Measurements from ENCODE around the gene CEACAM6. TPM values are rescaled to one million over a fixed set of nuclear protein-coding genes. Genes with fewer than 3 reads are reported as not detected.
"Not testable (repeated sequence)": the region's sequence is repeated elsewhere in the genome, so short reads cannot be mapped to it uniquely, and the experiment has no call there.

CEACAM6 gene
- total RNA-seq, 1 experiment from 2014 or later = not detected

DNA sequence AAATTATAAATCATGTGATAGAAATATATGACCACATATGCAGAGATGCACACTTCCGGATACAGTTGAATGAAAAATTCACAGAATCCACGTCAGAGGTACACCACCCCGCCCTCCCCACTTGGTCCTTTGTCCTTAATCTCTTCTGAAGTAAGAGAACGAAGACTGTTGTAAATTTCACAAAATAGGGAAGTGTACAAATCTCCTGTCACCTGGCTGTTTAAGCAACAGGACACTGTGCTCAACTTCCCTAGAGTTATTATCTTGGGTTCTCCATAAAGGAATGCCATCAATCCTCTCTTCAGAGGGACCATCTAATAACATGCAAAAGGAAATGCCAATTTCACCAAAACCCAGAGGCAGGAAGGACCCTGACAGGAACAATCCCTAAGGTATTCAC, 10.5 kb upstream of the CEACAM6 start:
- in situ Hi-C loops (cut with HindIII; ENCODE audit: low sequenced_read_pairs) = no loop called here
- DNase-seq (ENCODE audit: low spot score) = no peak

DNA sequence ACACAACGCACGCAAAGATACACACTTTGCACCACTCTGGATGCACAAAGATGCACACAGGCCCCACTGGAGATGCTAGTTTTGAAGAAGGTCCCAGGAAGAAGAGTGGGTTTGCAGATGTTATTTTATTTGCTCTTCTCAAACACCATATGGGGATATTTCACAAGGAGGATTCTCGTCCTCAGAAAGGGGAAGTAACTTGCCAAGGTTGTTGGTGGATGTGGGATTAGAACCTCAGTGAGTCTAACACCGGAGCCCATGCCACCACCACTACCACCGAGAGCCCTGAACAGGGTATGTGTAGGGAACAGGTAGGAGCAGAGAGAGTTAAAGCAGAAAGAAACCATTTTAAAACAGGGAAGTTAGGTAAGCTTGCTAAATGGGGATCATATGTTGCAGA, 9.6 kb upstream of the CEACAM6 start:
- in situ Hi-C loops (cut with HindIII; ENCODE audit: low sequenced_read_pairs) = no loop called here

DNA sequence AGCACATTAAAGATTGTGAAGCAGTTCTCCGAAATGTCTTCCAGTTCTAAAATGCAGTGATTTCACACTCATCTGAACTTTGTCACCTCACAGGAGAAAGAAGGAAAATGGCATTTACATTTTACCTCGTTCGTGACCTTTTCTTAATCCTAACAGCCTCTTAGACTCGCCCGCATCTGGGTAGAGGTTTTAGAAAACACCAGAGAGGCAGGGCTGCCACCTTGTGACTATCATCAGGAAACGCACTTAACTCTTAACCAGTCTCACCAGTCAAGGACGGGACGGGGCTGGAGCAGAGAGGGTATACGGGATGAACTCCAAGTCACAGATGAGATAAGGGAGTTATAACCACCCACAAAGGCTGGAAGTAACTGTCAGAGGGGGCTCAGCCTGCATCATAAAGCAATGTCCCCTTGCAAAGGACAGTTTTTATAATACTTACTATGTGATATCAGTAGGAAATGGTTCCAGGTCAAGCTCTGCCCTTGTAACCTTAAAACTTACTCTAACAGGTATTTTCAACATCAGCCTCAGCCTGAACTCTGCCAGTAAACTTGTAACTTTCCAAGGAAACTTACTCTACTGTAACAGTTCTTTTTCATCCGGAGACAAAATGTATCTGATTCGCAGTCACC, 8.6 kb upstream of the CEACAM6 start:
- in situ Hi-C loops (cut with HindIII; ENCODE audit: low sequenced_read_pairs) = no loop called here
- DNase-seq (ENCODE audit: low spot score) = peak; percentile 57

More for the DNA sequence above, 9.6 kb upstream of the CEACAM6 start:
- DNase-seq (ENCODE audit: low spot score) = no peak

DNA sequence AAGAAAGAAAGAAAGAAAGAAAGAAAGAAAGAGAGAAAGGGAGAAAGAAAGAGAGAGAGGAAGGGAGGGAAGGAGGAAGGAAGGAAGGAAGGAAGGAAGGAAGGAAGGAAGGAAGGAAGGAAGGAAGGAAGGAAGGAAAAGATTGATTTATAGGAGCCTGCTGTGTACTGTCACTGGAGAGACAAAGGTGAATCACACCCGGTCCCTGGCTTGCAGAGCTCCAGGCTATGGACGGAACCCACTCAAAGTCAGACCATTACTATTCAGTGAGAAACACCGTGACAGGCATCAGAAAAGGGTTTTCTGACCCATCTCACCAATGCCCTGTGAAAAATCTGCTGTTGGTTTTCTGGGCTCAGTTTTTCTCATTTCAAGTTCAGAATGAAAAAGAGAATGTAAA, 7.3 kb upstream of the CEACAM6 start:
- in situ Hi-C loops (cut with HindIII; ENCODE audit: low sequenced_read_pairs) = no loop called here

DNA sequence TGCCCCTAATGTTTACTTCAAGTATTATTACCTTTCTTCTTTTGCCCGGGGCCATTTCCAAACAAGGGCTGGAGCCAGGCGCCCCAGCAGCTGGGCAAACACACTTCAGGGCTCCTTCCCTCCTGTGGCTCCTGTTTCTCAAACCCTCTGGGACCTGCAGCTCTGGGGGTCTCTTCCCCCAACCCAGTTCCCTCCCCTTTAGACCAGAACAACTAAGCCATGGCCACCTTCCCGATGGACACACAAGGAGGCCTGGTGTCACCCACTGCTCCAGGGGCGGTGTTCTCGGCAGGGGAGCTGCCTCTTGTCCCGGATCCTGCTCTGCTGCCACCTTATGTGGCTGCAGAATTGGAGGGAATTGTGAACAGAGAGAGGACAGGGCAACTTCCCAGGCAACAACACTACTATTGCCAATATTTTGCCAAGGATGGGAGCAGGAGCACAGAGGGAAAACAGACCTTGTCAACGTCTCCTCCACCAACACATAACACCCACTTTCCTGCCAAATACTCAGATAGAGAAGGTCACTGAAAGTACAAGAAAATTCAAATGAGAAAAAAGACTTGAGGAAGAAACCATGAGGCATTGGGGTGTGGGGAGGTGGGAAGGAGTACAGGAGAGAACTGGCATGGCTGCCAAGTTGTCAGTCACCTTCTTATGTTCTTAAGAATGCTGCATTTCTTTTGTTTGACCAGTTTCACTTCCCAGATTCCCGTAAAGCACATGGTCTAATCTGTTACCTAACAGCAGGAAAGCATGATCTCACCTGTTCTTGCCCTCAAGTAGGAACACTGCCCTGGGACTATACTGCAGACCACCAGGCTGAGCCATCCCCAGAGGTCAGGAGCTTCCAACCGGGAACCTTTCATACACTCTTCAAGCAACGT, 4.8 kb upstream of the CEACAM6 start:
- in situ Hi-C loops (cut with HindIII; ENCODE audit: low sequenced_read_pairs) = not testable (repeated sequence)

More for the DNA sequence above, 7.3 kb upstream of the CEACAM6 start:
- DNase-seq (ENCODE audit: low spot score) = no peak

DNA sequence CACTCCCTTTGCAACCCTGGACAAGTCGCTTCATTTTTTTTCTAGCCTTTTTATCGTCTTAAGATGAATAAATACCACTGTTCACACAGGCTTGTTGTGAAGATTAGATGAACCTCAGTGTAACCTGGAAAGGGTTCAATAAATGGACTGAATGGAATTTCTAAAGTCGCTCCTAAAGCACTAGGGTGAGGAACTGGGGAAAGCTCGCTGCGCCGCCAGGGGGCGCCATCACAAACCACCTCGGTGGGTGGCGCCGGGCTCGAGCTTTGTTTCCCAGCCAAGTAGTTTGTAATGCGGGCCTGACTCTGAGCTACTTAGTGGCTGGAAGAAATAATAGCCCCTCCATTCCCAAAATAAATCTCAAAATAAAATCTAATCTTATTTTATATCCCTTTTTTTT, 2.2 kb upstream of the CEACAM6 start:
- in situ Hi-C loops (cut with HindIII; ENCODE audit: low sequenced_read_pairs) = no loop called here

More for the DNA sequence above, 4.8 kb upstream of the CEACAM6 start:
- not testable (repeated sequence) for DNase-seq (ENCODE audit: low spot score)

DNA sequence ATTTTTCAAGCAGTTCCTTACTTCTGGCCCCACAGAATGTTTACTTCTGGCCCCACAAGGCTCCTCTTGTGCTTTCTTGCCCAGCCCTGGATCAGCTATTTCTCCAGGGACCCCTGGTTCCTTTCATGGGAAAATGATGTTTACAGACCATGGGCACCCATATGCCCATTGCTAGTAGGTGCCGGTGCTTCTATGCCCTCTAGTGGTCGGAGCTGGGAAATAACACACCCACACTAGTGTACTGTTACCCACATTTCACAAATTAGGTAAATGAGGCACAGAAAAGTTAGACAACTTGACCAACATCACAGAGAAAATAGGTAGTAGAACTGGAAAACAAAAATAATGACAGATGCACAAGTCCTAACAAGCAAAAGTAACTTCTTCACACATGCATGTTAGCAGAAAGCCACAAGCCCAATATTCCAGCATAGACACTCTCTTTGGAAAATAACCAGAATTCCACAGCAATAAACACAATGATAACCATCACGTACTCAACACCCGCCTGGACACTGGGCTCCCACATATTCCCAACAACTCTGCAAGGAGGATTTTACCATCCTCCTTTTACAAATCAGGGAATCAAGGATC, 1.3 kb upstream of the CEACAM6 start:
- in situ Hi-C loops (cut with HindIII; ENCODE audit: low sequenced_read_pairs) = no loop called here
- peak; percentile 44 for DNase-seq (ENCODE audit: low spot score)

More for the DNA sequence above, 2.2 kb upstream of the CEACAM6 start:
- DNase-seq (ENCODE audit: low spot score) = peak; percentile 3

DNA sequence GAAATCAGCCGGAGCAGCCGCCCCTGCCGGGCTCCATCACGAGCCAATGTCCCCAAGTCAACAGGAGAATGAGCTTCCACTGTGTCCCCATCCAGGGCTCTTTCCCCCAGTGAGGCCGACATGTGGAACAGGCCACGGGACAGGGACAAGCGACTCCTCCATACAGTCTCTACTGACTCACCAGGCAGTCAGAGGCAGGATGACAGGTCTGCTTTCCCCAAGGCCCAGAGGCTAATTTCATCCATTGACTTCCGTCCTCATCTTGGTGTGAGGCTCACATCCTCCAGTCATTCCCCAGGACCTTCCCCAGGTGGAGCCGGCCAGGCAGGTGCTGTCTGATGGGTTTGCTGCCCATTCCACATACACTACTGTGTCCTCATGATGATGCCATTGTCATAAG, 3.5 kb downstream of the CEACAM6 start:
- in situ Hi-C loops (cut with HindIII; ENCODE audit: low sequenced_read_pairs) = no loop called here
- peak; percentile 2 for DNase-seq (ENCODE audit: low spot score)

DNA sequence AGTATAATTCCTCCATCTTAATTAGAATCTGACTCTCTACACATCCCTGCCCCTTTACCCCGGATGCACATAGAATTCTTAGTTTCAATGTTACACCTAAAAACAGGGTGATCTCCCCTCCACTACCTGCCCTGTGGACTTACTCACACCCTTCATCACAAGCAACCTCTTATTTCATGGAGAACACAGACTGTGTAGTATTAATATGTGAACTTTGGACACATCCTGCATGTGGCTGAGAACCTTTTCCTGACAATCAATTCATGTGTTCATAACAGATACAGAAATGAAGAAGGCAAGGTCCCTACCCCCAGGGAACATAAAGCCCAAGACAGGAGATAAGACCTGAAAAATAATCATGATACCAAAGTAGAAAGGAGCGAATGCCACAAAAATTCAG, 11.8 kb downstream of the CEACAM6 start:
- in situ Hi-C loops (cut with HindIII; ENCODE audit: low sequenced_read_pairs) = no loop called here
- DNase-seq (ENCODE audit: low spot score) = no peak

DNA sequence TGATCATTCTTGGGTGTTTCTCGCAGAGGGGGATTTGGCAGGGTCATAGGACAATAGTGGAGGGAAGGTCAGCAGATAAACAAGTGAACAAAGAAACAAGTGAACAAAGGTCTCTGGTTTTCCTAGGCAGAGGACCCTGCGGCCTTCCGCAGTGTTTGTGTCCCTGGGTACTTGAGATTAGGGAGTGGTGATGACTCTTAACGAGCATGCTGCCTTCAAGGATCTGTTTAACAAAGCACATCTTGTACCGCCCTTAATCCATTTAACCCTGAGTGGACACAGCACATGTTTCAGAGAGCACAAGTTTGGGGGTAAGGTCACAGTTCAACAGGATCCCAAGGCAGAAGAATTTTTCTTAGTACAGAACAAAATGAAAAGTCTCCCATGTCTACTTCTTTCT, 12.8 kb downstream of the CEACAM6 start:
- in situ Hi-C loops (cut with HindIII; ENCODE audit: low sequenced_read_pairs); DNase-seq (ENCODE audit: low spot score): not testable (repeated sequence)

DNA sequence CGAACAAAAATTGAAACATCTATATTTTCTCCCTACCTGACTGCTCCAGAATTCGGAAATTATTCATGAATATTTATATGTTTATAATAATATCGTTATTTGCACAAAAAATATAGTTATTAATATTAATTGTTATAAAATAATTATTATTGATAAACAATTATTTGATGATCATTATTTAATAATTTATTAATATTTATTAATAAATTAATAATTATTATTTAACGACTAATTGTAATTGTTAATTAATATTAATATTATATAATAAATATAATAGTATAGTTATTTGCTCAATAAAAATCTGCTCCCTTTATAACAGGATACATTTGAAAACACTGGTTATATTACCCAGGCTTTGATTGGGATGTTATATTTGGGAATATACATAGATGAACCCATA, 14.3 kb downstream of the CEACAM6 start:
- in situ Hi-C loops (cut with HindIII; ENCODE audit: low sequenced_read_pairs) = no loop called here
- DNase-seq (ENCODE audit: low spot score) = no peak

DNA sequence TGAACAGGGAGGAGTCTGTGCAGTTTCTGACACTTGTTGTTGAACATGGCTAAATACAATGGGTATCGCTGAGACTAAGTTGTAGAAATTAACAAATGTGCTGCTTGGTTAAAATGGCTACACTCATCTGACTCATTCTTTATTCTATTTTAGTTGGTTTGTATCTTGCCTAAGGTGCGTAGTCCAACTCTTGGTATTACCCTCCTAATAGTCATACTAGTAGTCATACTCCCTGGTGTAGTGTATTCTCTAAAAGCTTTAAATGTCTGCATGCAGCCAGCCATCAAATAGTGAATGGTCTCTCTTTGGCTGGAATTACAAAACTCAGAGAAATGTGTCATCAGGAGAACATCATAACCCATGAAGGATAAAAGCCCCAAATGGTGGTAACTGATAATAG, 16.1 kb downstream of the CEACAM6 start:
- DNase-seq (ENCODE audit: low spot score) = no peak
- in situ Hi-C loops (cut with HindIII; ENCODE audit: low sequenced_read_pairs) = no loop called here

DNA sequence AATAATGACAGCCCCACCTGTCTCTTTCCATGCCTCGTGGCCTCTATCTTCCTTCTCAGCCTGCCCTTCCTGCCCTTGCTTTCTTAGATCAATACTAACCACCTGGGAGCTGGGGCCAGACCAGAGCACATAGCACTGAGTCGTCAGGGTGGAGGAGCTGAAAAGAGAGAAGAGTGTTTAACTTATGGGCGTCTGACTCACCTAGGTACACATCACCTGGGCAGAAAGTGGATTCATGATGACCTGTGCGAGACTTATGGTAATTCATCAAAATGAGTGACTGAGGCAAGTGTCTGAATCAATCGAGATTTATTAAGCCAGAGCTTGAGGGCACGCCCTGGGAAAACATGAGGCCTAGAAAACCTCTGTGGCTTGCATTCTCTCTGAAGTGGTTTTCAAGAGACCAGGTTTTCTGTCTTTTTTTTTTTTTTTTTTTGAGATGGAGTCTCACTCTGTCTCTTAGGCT, 19.2 kb downstream of the CEACAM6 start:
- no peak for DNase-seq (ENCODE audit: low spot score)
- in situ Hi-C loops (cut with HindIII; ENCODE audit: low sequenced_read_pairs) = no loop called here

DNA sequence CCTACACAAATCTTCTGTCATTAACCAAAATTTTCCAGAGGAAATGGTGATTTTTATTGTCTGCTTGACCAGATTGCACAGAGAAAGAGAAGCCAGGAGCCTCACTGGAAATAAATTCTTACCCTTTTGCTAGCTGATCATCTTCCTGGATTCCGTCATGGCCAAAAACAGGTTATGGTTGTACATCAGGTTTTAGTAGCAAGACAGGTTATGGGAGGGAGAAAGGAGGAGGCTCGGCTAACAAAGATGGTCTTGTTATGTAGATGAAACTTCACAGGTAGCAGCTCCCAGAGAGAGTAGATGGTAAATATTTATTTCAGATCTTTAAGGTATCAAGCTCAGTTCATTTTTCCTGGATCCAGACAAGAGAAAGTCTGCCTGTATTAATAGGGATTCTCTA, 21.4 kb downstream of the CEACAM6 start:
- in situ Hi-C loops (cut with HindIII; ENCODE audit: low sequenced_read_pairs) = no loop called here
- DNase-seq (ENCODE audit: low spot score) = no peak

DNA sequence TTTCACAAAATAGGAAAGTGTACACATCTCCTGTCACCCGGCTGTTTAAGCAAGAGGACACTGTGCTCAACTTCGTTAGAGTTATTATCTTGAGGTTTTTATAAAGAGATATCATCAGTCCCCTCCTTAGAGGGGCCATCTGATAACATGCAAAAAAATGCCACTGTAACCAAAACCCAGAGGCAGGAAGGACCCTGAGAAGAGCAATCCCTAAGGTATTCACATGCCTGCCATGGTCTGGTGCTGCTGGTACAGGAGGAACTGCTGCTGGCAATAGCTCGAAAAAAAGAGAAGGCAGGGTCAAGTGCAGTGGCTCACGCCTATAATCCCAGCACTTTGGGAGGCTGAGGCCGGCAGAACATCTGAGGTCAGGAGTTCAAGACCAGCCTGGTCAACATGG, 28.3 kb downstream of the CEACAM6 start:
- in situ Hi-C loops (cut with HindIII; ENCODE audit: low sequenced_read_pairs) = no loop called here
- no peak for DNase-seq (ENCODE audit: low spot score)

DNA sequence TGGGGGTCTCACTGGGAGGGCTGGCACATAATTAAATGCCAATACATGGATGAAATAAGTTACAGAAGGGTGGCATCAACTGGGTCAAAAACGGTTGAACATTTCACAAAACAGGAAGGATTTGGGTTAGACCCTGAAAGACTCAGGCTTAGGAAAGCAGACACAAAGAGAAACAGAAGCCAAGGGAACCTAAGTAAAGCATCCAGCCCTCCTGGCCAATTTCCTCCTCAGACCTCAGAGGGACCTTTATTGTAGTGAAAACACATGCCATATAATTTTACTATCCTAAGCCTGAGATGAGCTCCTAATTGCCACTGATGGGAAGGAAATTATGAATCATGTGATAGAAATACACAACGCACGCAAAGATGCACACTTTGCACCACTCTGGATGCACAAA, 29.0 kb downstream of the CEACAM6 start:
- no peak for DNase-seq (ENCODE audit: low spot score)
- in situ Hi-C loops (cut with HindIII; ENCODE audit: low sequenced_read_pairs) = no loop called here

DNA sequence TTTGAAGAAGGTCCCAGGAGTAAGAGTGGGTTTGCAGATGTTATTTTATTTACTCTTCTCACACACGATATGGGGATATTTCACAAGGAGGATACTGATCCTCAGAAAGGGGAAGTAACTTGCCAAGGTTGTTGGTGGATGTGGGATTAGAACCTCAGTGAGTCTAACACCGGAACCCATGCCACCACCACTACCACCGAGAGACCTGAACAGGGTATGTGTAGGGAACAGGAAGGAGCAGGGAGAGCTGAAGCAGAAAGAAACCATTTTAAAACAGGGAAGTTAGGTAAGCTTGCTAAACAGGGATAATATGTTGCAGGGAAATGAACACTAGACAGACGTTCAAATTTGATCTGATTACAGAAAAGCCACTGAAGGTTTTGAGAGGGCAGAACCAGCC, 29.4 kb downstream of the CEACAM6 start:
- no peak for DNase-seq (ENCODE audit: low spot score)
- in situ Hi-C loops (cut with HindIII; ENCODE audit: low sequenced_read_pairs) = no loop called here

DNA sequence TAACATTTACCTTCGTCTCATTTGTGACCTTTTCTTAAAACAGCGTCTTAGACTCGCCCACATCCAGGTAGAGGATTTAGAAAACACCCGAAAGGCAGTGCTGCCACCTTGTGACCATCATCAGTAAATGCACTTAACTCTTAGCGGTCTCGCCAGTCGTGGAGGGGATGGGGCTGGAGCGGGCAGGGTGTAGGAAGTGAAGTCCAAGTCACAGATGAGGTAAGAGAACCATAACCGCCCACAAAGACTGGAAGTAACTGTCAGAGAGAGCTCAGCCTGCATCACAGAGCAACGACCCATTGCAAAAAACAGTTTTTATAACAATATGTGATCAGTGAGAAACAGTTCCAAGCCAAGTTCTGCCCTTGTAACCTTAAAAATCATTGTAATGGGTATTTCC, 30.3 kb downstream of the CEACAM6 start:
- in situ Hi-C loops (cut with HindIII; ENCODE audit: low sequenced_read_pairs) = no loop called here

DNA sequence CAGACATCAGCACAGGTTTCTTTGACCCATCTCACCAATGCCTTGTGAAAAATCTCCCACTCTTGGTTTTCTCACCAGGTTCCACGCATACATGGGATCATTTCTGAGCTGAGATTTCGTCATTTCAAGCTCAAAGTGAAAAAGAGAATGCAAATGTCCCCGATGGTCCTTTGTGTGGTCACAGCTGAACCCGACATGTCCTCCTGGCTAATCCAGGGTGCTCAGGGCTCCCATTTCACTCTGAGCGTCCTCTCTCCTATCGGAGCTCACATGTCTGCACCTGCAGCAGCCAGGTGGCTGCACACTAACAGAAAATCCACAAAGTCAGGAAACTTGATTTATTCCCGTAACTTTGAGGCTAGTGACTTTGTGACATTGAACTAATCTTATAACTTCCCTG, 31.7 kb downstream of the CEACAM6 start:
- in situ Hi-C loops (cut with HindIII; ENCODE audit: low sequenced_read_pairs) = no loop called here
- DNase-seq (ENCODE audit: low spot score) = no peak

More for the DNA sequence above, 30.3 kb downstream of the CEACAM6 start:
- peak; percentile 59 for DNase-seq (ENCODE audit: low spot score)

DNA sequence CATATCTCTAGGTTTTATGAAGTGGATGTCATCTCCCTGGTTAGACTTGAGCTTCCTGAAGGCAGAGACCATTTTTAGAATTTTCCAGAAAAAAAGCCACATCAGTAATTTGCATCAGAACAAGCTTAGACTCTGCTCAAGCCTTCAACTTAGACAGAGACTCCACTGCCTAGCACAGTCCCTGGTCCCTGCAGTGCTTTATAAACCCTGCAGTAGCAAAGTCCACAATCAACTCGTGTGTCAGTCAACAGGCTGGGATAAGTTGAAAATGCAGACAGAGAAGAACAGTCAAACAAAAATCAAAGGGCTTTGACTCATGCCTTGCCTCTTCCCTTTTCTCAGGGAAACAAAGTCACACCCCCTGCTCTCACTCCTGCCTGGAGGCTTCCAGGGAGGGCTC, 33.2 kb downstream of the CEACAM6 start:
- DNase-seq (ENCODE audit: low spot score); in situ Hi-C loops (cut with HindIII; ENCODE audit: low sequenced_read_pairs): not testable (repeated sequence)
